Activated T-helper 1 cell treated with anti-CD3 and anti-CD28 coated beads, Interleukin-2, amount 50 U/mL, for 16 hours (primary cell): ENCODE results near the gene TMC3.

ENCODE experiments used
- DNase-seq, 2 donors: peaks; one replicate each; pipeline ENCODE4 v3.0.0-alpha.2; 2020; ENCODE audit warnings: low read depth in 1 of 2, low spot score in 1 of 2

Gene TMC3

DNA sequence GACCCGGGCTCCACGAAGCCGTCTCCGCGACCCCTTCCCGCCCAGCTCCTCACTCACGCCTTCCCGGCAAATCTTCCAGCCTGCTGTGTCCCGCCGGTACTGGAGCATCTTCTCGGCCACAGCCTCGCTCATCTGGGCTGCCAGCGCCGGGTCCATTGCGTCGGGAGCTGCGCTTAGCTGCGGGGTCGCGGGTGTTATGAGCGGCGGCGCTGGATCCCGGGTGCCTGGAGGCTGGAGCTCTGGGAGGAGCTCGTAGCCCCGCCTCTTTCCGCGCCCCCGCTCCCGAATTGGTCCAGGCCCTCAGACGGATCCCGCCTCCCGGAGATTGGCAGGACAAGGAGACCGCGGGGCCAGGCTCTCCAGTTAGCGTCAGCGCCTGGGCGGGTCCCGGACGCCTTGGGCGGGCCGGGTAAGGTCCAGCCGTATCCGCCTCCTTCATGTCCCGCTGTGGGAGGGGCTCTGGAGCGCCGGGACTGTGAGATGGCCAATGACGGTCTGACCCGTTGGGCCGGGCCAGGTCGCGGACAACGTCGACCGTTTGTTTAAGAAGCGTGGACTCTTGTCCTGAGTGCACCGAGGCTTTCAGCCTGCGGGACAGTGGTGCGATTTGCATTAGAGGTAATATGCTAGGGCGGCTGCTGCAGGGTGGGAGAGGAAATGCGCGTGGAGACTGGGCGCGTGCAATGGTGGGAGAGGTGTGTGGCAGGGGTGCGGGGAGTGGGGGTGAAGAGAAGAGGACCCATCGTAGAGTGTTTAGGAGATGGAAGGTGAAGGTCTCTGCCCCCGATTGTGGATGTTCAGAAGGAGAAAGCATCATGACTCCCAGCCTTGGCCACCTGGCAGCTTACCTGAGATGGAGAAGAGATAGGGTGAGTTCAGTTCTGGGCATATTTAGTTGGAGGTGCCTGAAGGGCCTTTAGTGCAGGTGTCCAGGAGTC, 49.8 kb downstream of the TMC3 start, which contains the start of gene STARD5:
TSS of gene STARD5 (minus strand) at position 198 of the 938 bp plus-strand sequence. CDS start at position 156, 42 bp downstream.
- DNase-seq: peak; percentile 91 to 93

GRCh38 chr15:81323559-81323943, 50.5 kb downstream of the TMC3 start:
- no peak for DNase-seq

- DNase-seq: no peak
Measured at GRCh38 chr15:81322676-81323253, 51.2 kb downstream of the TMC3 start.

DNA sequence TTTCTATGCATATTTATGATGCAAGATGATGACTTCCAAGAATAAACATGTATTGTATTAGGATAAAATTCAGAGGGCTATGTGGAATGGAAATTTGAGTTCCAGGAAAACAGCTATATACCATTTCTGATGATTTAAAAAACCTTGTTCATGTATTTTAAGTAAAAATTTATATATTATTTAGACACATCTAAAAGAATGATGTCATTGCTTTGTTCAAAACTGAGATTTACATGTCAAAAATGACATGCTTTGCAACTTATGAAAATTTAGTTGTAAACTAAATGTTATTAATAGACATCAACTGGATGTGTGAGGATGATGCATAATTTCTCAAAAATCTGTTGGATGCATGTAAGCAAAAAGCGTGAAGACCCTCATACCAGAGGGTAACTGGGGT, 52.3 kb downstream of the TMC3 start:
- DNase-seq: no peak

DNA sequence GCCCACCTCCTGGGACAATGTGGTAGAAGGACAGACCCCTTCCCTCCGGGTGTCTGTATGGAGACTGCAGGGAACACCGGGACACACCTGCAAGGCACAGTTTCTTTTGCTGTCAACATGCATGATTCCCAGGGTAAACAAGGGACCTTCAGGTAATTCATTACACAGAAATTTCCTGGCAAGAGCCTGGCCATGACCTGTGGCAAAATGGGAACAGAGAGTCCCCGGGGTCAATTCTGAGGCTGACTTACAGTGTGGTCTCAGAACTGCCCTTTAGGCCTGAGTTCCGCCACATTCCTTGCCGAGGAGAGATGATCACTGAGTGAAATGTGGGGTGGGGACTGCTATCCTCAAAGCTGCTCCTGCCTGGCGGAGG, 56.4 kb downstream of the TMC3 start:
- DNase-seq: no peak

GRCh38 chr15:81316267-81316666, 57.7 kb downstream of the TMC3 start:
- no peak for DNase-seq

GRCh38 chr15:81315452-81316175, 58.4 kb downstream of the TMC3 start:
- no peak for DNase-seq

- no peak for DNase-seq
Measured at GRCh38 chr15:81314378-81314777, 59.6 kb downstream of the TMC3 start.

DNA sequence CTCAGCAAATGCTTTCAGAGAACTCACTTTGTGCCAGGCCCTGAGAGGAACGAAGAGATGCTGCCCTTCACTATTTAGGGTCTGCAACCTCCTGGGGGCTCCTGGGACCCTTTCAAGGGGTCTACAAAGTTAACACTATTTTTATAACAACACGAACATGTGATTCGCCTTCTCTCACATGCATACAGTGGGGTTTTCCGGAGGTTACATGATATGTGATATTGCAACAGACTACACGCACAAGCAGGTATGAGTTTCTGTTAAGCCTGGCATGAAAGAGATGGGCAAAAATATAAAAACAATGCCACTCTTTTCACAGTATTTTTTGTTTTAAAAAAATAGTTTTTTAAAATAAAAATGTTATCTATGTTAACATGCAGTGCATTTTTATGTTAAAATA, 60.3 kb downstream of the TMC3 start:
- no peak for DNase-seq

GRCh38 chr15:81312790-81313543, 61.0 kb downstream of the TMC3 start:
- no peak for DNase-seq

DNA sequence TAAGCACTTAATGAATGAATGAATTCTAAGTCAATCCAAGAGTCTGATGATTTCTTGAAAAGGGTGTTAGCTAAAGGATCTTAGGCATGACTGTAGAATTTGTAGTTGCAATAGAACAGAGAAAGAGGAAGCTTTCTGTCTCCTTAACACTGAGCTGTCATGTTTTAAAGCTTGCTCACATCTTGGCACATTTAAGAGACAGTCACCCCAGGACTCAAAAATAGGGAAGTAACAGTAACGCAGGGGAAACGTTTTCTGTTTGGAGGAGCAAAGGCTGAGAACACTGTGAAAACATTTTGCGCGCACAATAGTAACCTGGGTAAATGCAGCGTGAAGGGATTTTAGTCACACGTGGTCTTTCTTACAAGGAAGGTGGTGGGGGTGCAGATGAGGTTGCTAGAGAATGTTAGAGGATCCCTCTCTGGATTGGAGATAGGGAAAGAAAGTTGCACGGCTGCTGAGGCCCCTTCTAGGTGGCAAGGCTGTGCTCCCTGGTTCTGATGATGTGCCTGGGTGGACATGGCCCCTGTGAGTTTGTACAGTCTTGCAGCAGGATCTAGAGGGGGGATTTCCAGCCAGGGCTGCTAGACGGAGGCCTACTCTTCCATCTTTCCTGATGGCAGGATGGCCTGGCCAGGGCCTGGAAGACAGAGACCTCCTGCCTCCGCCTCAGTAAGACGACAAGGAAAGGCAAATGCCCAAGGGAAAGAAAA, 62.1 kb downstream of the TMC3 start:
- DNase-seq: no peak

DNA sequence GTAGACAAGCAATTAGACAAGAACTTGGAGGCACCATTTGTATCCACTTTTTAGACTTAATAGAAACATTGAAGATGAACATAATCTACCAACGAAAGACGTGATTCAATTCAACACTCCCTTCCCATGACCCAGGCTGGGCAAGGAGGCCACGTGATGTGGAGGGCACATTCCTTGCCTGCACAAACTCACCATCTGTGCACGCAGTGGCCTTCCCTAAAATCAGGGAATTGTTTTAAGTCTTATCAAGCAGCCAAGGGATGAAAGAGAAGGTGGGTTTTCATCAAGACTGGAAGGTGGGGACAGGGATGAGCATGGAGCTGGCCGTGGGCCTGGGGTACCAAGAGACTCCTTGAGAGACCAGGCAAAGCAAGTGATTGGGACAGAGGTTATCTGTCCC, 63.5 kb downstream of the TMC3 start:
- DNase-seq: no peak

GRCh38 chr15:81309647-81310450, 64.2 kb downstream of the TMC3 start:
- DNase-seq: no peak

GRCh38 chr15:81308260-81308659, 65.8 kb downstream of the TMC3 start:
- no peak for DNase-seq

DNA sequence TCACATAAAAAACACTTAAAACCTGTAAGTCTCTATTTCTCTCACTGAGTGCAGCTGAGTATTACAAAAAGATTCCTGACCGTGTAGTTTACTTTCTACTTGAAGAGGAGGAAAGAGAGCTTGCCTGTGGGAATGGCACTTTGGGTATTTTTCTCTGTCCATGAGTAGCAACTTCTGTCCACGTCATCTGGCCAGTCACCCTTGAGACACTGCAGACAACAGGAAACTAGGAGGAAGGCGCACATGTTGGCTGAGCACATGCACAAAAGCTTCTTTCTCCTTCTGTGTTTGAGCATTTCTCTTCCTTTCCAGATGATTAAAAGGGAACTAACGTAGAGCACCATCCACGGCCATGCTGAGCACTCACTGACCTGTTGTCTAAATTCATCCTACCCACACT, 69.8 kb downstream of the TMC3 start:
- no peak for DNase-seq

DNA sequence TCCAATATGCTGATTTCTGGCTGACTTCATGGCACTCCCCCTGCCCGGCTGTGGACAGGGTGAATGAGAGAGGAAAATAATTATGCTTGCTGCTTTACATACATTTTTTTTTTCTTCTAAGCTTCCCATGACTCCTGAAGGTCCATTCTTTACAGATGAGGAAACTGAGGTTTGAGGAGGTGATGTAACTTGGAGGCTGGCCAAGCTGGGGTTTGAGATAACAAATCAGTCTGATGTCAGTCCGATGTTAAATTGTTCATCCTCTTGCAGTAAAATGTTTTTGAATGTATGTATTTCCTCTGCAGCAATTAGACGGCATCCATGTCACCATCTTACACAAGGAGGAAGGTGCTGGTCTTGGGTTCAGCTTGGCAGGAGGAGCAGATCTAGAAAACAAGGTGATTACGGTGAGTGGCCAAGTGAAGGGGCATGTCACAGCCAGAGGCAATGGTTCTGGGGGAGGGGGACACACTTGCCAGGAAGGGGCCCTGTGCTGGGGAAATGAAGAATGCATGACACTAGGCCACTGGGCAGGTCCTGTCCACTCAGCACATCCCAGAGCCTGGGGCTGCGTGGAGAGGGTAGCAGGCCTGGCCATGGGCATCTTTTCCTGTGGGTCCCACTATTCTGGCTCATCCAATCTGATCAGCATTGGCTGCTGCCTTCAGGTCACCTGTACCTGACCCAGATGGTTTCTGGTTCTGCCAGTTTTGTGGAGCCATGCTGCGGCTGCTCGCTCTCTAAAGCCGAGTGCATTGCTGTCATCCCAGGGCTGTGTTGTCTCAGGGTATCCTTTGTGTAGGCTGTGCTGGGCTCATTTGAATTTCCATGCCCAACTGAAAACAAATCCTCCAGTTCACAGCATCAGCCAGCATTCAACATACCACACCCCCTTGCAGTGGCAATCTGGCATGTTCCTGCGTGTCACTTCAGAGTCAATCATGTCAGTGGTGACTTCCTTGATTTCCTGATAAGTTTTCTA, 70.5 kb downstream of the TMC3 start:
- DNase-seq: no peak

DNA sequence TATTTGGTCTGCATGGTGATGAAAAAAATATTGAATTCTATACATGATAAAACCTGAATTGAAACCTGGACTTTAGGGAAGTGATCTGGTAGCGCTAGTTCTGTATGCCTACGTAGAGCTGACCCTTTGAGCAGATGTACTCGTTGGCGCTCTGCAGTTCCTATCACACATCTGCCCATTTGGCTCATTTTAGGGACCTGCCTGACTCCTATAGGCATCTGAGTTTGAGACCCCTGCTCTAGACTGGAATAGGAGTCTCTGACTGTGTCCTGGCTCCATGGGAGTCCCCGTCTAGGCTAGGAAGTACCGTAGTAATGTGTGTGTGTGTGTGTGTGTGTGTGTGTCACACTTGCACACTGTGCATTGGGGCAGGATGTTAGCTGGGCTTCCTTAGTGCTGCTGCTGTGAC, 71.3 kb downstream of the TMC3 start:
- DNase-seq: no peak

DNA sequence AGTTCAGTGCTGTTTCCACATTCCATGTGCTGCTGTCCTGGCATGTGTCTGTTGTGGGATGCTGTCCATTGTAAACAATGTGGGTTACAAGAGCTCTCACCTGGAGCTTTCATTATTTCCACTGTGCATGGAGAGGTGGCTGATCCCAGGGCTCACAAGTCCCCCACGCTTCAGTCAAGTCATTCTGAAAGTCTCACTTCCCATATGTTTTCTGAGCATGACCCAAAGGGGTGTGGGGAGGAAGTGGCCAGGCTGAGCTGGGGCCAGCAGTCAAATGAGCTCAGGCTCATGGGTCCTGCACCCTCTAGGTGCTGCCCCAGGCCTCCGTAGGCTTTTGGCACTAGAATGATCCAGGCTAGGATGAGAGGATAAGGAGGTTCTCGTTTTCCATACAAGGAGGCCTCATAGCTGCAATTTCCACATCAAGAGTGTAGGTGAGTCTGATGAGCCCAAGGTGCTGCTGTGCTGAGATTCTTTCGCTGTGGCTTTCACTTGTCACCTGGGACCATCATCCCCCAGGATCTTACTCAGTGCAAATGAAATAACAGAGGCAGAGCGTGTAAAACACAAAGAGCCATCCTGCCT, 72.1 kb downstream of the TMC3 start:
- DNase-seq: no peak
